ENCODE measurements around the gene PHLDB3.

The PHLDB3 gene

DNA sequence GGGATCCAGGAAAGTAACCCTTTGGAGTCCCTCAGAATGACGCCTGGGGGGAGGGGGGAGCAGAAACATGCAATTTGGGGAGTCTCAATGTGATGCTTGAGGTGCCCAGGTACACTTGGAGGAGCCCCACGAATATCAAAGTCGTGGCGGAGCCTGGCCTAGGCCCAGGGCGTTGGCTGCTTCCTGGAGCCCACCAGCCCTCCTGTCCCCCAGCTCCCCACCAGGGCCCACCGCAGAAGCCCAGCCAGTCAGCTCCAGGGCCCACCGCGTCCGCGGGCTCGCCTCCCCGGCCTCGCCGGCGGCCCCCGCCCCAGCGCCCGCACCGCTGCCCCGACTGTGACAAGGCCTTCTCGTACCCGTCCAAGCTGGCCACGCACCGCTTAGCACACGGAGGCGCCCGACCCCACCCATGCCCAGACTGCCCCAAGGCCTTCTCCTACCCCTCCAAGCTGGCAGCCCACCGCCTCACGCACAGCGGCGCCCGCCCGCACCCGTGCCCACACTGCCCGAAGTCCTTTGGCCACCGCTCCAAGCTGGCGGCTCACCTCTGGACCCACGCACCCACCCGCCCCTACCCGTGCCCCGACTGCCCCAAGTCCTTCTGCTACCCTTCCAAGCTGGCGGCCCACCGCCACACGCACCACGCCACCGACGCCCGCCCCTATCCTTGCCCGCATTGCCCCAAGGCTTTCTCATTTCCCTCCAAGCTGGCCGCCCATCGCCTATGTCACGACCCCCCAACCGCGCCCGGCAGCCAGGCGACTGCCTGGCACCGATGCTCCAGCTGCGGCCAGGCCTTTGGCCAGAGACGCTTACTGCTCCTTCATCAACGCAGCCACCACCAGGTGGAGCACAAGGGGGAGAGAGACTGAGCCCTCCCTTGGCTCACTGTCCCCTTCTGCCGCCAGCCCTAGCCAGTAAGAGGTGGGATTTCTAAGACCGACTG lies 30.5 kb upstream of the PHLDB3 start:
- no peak for DNase-seq (ENCODE audit: extremely low read depth, low read depth)
- TF ChIP-seq CTCF (IDR thresholded peaks at IDR 0.05; ENCODE audit: low read depth, low read length): peak; percentile 77

DNA sequence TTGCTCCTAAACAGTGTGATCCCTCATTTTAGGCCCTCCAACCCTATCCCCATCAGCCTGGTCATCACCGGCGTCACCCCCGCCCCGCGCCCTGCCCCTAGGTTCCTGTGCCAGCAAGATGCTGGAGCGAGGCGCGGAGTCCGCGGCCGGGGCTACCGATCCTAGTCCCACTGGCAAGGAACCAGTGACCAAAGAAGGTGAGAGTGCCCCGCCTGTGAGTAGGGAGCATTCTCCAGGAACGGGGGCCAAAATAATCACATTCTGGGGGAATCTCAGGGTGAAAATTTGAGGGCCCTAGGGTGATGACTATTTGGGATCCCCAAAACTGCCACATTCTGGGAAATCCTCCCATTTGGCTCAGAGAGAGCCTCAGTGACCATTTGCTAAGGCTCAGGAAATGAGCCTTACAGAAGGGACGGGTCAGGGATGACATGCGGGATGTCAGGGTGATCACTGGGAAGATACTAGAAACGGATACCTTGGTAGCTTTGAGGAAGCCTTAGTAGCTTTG lies 29.8 kb upstream of the PHLDB3 start:
- DNase-seq (ENCODE audit: extremely low read depth, low read depth): no peak
- TF ChIP-seq CTCF (IDR thresholded peaks at IDR 0.05; ENCODE audit: low read depth, low read length): no peak

GRCh38 chr19:43533546-43534304 lies 29.2 kb upstream of the PHLDB3 start:
- peak; percentile 99 for DNase-seq (ENCODE audit: extremely low read depth, low read depth)
- no peak for TF ChIP-seq CTCF (IDR thresholded peaks at IDR 0.05; ENCODE audit: low read depth, low read length)

- DNase-seq (ENCODE audit: extremely low read depth, low read depth): peak; percentile 91
- no peak for TF ChIP-seq CTCF (IDR thresholded peaks at IDR 0.05; ENCODE audit: low read depth, low read length)
Measured at GRCh38 chr19:43532962-43533545, 28.5 kb upstream of the PHLDB3 start, which contains the start of gene ZNF575. ZNF575 (plus strand) TSS chr19:43533188; CDS start chr19:43534423, 1,235 bp downstream.

DNA sequence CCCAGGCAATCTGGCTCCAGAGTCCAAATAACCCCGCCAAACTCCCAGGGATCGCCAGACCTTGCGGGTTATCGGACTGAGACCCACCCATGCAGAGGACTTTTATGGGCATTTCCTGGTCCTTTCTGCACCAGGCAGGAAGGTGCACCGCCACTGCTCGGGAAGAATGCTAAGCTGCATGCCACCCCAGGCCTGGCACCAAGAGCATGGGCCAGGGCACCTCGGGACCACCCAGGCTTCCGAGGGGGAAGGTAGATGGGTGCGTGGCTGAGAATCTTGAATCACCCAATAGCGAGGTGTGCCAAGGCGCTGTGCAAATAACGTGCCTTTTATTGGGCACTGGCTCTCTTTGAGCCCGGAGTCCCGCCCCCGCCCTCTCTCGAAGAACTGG lies 28.0 kb upstream of the PHLDB3 start:
- no peak for DNase-seq (ENCODE audit: extremely low read depth, low read depth)
- TF ChIP-seq CTCF (IDR thresholded peaks at IDR 0.05; ENCODE audit: low read depth, low read length): no peak

DNA sequence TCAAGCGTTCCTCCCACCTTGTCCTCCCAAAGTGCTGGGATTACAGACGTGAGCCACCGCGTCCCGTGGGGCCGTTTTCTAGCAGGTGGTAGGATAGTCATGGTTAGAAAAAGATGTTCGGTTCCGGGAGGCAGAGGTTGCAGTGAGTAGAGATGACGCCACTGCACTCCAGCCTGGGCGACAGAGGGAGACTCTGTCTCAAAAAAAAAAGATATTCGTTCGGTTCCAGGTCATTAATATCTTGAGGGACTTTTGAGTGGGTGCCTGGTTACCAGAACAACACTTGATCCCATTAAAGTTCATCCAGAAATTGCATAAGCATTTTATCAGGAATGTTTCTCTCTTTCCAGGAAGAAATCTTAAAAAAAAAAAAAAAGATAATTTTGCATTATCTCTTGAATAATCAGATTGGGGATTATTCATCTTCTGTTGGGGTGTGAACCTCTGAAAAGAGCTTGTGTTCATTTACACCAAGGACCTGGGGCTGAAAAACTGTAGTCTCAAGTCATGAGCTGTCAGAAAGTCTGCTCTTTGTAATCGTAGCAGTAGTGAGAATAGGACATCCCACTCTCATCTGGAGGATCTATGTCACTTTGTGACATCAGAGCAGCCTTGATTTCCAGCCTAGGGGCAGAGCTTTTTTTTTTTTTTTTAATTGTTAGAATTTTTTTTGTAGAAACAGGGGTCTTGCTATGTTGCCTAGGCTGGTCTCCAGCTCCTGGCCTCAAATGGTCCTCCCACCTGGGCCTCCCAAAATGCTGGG lies 23.5 kb upstream of the PHLDB3 start:
- TF ChIP-seq CTCF (IDR thresholded peaks at IDR 0.05; ENCODE audit: low read depth, low read length): no peak

More for the DNA sequence above, 23.5 kb upstream of the PHLDB3 start:
- DNase-seq (ENCODE audit: extremely low read depth, low read depth): no peak
